ENCODE results near the gene IP6K1.
"Not testable (repeated sequence)": the region's sequence is repeated elsewhere in the genome, so short reads cannot be mapped to it uniquely, and the experiment has no call there.

IP6K1 gene

GRCh38 chr3:49786357-49787181 lies at the start of gene IP6K1:
IP6K1 (minus strand) TSS chr3:49786542; CDS start chr3:49748040, 38,502 bp downstream.
- peaks cover 25% of the 10 kb centered on the region for H3K27me3 Mint-ChIP-seq
- peak within 1 kb of the TSS; percentile 88 for H3K4me3 Mint-ChIP-seq
- H3K27ac Mint-ChIP-seq = peak within 1 kb of the TSS; percentile 96
- peaks cover 12% of the 10 kb centered on the region for H3K36me3 Mint-ChIP-seq
- DNase-seq = peak; percentile 100
- no peaks in the 10 kb centered on the region for H3K9me3 Mint-ChIP-seq
- CTCF ChIA-PET = interaction anchor here (1.1 kb wide), 2 partner anchors 15 to 119 kb away, joined by 3 read pairs; no protein-coding TSS in a partner anchor
- peaks cover 42% of the 10 kb centered on the region for H3K4me1 Mint-ChIP-seq

- H3K4me1 Mint-ChIP-seq = no peaks in the 10 kb centered on the region
- CTCF ChIA-PET = interaction anchor here (0.5 to 12.7 kb wide), 2 partner anchors 25 to 74 kb away, joined by 3 to 225 read pairs; partner anchors contain the start of genes CDHR4, INKA1 and UBA7
- DNase-seq = no peak
- H3K36me3 Mint-ChIP-seq = peaks cover 20% of the 10 kb centered on the region
- no peaks in the 10 kb centered on the region for H3K9me3 Mint-ChIP-seq
- H3K27ac Mint-ChIP-seq = no peak overlapping the region
- no peaks in the 10 kb centered on the region for H3K27me3 Mint-ChIP-seq
- no peak overlapping the region for H3K4me3 Mint-ChIP-seq
These were observed 45.0 kb upstream of the IP6K1 start for GRCh38 chr3:49831341-49831740.

DNA sequence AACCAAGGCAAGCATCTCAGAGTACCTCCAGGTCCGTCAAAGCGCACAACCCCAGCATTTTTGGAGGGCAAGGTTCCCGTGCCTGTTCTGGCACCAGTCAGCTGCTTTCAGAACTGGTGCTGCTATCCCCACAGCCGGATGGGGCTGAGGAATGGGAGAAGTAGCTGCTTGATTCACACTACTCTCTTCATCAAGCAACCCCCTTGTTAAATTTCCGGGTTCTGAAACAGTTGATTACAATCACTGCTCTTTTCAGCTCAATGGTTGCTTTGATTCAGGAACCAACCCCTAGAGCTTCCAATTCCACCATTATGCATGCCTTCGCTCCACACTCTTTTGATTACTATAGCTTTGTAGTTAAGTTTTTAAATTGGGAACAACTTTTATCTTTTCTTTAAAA lies 39.7 kb upstream of the IP6K1 start:
- CTCF ChIA-PET = interaction anchor here (0.6 to 1.5 kb wide), 2 partner anchors 10 to 13 kb away, joined by 3 to 5 read pairs; no protein-coding TSS in a partner anchor
- DNase-seq = no peak
- Mint-ChIP-seq H3K4me3 (no peak overlapping the region), H3K27me3 (no peaks in the 10 kb centered on the region), H3K27ac (no peak overlapping the region), H3K36me3 (peaks cover 9% of the 10 kb centered on the region), H3K9me3 (no peaks in the 10 kb centered on the region), H3K4me1 (no peaks in the 10 kb centered on the region)

DNA sequence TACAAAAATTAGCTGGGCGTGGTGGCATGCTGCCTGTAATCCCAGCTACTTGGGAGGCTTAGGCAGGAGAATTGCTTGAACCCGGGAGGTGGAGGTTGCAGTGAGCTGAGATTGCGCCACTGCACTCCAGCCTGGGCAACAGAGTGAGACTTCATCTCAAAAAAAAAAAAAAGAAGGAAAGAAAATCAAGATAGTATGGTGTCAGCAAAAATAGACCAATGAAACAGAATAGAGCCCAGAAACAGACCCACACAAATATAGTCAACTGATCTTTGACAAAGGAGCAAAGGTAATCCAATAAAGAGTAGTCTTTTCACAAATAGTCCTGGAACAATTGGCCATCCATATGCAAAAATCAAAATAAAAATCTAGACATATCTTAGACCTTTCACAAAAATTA lies 36.8 kb upstream of the IP6K1 start:
- H3K36me3 Mint-ChIP-seq, DNase-seq, CTCF ChIA-PET, H3K27me3 Mint-ChIP-seq, H3K9me3 Mint-ChIP-seq, H3K27ac Mint-ChIP-seq, H3K4me3 Mint-ChIP-seq, H3K4me1 Mint-ChIP-seq: not testable (repeated sequence)

- Mint-ChIP-seq H3K4me1 (peaks cover 31% of the 10 kb centered on the region), H3K27ac (peak within 1 kb of the TSS; percentile 96), H3K36me3 (peaks cover 30% of the 10 kb centered on the region), H3K4me3 (peak within 1 kb of the TSS; percentile 99), H3K27me3 (no peaks in the 10 kb centered on the region), H3K9me3 (no peaks in the 10 kb centered on the region)
- CTCF ChIA-PET = interaction anchor here (0.7 to 15.9 kb wide), 3 partner anchors 10 to 23 kb away, joined by 3 to 225 read pairs (median 25); partner anchors contain the start of genes CDHR4 and INKA1
- DNase-seq = peak; percentile 61
These were observed 27.3 kb upstream of the IP6K1 start, which contains the start of gene UBA7 for GRCh38 chr3:49813497-49814174. UBA7 (minus strand) TSS chr3:49813953; CDS start chr3:49813787, 166 bp downstream.

- H3K4me1 Mint-ChIP-seq = peaks cover 37% of the 10 kb centered on the region
- peak overlapping the region; percentile 96 for H3K27ac Mint-ChIP-seq
- no peaks in the 10 kb centered on the region for H3K27me3 Mint-ChIP-seq
- DNase-seq = no peak
- CTCF ChIA-PET = interaction anchor here (0.7 to 15.9 kb wide), 3 partner anchors 10 to 24 kb away, joined by 3 to 225 read pairs (median 25); partner anchors contain the start of genes CDHR4 and INKA1
- no peaks in the 10 kb centered on the region for H3K9me3 Mint-ChIP-seq
- peaks cover 36% of the 10 kb centered on the region for H3K36me3 Mint-ChIP-seq
- peak overlapping the region; percentile 99 for H3K4me3 Mint-ChIP-seq
These were observed 26.7 kb upstream of the IP6K1 start for GRCh38 chr3:49812916-49813496.

- peaks cover 24% of the 10 kb centered on the region for H3K27me3 Mint-ChIP-seq
- peaks cover 38% of the 10 kb centered on the region for H3K36me3 Mint-ChIP-seq
- H3K27ac Mint-ChIP-seq = peak overlapping the region; percentile 55
- DNase-seq = no peak
- CTCF ChIA-PET = interaction anchor here (15.9 kb wide), 1 partner anchor 29 kb away, joined by 225 read pairs; no protein-coding TSS in a partner anchor
- H3K4me1 Mint-ChIP-seq = peaks cover 55% of the 10 kb centered on the region
- H3K9me3 Mint-ChIP-seq = no peaks in the 10 kb centered on the region
- no peak overlapping the region for H3K4me3 Mint-ChIP-seq
These were observed 21.2 kb upstream of the IP6K1 start for GRCh38 chr3:49807431-49808114.

DNA sequence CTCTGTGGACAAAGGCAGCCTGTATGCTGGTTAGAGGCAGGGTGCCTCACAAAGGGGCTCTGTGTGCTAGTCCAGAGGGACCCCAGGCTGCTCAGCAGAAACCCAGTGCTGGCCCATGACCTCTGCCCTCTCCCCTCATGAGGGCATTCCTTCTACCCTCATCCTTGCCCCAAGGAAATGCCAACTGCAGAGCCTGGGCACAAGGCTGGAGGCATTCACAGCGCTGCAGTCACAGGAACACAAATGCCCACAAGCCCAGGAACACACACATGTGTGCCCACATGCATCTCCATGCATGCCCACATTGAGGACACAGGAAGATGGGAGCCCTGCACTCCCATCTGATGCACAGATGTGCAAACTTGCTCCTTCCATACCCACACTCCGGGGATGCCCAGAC lies 20.5 kb upstream of the IP6K1 start:
- Mint-ChIP-seq H3K36me3 (peaks cover 35% of the 10 kb centered on the region), H3K9me3 (no peaks in the 10 kb centered on the region), H3K4me1 (peaks cover 56% of the 10 kb centered on the region), H3K4me3 (no peak overlapping the region), H3K27ac (peak overlapping the region; percentile 11), H3K27me3 (peaks cover 31% of the 10 kb centered on the region)
- DNase-seq = no peak
- CTCF ChIA-PET = interaction anchor here (15.9 kb wide), 1 partner anchor 30 kb away, joined by 225 read pairs; no protein-coding TSS in a partner anchor

GRCh38 chr3:49805897-49806701 lies 19.8 kb upstream of the IP6K1 start:
- H3K27me3 Mint-ChIP-seq = peaks cover 38% of the 10 kb centered on the region
- peaks cover 27% of the 10 kb centered on the region for H3K36me3 Mint-ChIP-seq
- peak; percentile 51 for DNase-seq
- CTCF ChIA-PET = interaction anchor here (15.9 kb wide), 1 partner anchor 31 kb away, joined by 225 read pairs; no protein-coding TSS in a partner anchor
- H3K4me3 Mint-ChIP-seq = no peak overlapping the region
- H3K27ac Mint-ChIP-seq = no peak overlapping the region
- peaks cover 54% of the 10 kb centered on the region for H3K4me1 Mint-ChIP-seq
- H3K9me3 Mint-ChIP-seq = no peaks in the 10 kb centered on the region

DNA sequence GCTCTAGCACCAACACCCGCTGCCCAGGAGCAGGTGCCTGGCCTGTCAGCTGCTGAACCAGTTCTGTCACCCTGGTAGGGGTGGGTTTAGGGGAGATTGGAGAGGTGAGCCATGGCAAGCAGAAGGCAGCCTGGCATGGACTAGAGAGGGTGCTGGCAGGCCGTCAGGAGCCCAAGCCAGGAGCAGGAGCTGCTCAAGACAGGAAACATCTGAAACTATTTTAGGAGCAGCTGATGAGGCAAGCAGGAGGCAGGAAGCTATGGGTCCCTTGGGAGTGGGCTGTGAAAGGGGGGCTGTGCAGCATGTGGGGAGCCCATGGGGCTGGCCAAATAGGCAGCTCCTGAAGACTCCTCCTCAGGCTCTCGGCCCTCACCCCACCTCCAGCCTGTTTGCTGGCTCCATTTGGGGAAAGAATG lies 19.0 kb upstream of the IP6K1 start:
- no peak for DNase-seq

DNA sequence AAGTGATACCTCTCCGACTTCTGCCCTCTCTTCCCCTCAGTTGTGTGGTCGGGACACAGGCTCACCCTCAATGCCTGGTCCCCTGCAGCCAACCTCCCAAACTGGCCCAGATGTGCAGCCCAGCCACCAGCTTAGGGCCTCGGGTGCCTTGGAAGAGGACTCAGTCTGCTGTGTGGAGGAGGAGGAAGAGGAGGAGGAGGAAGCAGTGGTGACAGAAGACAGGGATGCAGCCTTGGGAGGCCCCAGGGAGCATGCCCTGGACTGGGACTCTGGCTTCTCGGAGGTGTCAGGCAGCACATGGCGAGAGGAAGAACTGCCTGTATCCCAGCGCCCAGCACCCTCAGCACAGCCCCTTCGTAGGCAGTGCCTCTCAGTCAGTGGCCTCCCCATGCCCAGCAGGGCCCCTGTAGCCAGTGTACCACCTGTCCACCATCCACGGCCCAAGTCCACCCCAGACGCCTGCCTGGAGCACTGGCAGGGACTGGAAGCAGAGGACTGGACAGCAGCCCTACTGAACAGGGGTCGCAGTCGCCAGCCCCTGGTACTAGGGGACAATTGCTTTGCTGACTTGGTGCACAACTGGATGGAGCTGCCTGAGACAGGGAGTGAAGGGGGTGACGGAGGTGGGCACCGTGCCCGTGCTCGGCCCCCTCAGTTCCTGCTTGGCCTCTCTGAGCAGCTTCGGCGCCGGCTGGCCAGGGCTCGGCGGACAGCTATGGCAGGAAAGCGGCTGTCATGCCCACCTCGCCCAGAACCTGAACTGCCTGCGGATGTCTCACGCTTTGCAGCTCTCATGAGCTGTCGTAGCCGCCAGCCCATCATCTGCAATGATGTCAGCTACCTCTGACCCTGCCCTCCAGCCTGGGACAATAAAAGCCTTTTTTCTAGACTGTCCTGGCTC lies 18.0 kb upstream of the IP6K1 start:
- H3K9me3 Mint-ChIP-seq = no peaks in the 10 kb centered on the region
- H3K27ac Mint-ChIP-seq = no peak overlapping the region
- DNase-seq = no peak
- H3K36me3 Mint-ChIP-seq = peaks cover 15% of the 10 kb centered on the region
- peaks cover 56% of the 10 kb centered on the region for H3K27me3 Mint-ChIP-seq
- peaks cover 54% of the 10 kb centered on the region for H3K4me1 Mint-ChIP-seq
- H3K4me3 Mint-ChIP-seq = peak overlapping the region; percentile 68
- CTCF ChIA-PET = interaction anchor here (0.8 to 15.9 kb wide), 6 partner anchors 9 to 285 kb away, joined by 3 to 225 read pairs (median 8); partner anchors contain the start of genes AMIGO3, RBM5 and UBA7

More for the DNA sequence above, 19.0 kb upstream of the IP6K1 start:
- Mint-ChIP-seq H3K9me3 (no peaks in the 10 kb centered on the region), H3K4me3 (no peak overlapping the region), H3K27me3 (peaks cover 46% of the 10 kb centered on the region), H3K27ac (peak overlapping the region; percentile 66), H3K36me3 (peaks cover 23% of the 10 kb centered on the region), H3K4me1 (peaks cover 54% of the 10 kb centered on the region)
- CTCF ChIA-PET = interaction anchor here (1.1 to 15.9 kb wide), 3 partner anchors 8 to 32 kb away, joined by 3 to 225 read pairs (median 25); partner anchors contain the start of gene UBA7
